ENCODE data around the gene LRRC56.

Gene LRRC56

GRCh38 chr11:576811-577610, 39.7 kb downstream of the LRRC56 start:
- DNase-seq = no peak

DNA sequence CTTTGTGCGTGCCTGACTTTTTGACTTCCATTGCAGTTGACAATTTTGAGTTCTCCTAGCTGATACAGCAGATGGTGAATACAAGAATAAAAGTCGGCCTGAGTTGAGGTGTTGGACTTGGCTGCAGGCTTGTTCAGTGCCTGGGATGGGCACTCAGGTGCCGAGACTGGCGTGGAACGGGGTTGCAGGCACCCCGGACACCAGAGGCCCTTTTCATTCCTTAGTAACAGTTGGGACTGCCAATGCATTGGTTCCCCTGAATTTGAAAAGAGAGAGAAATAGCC, 40.2 kb downstream of the LRRC56 start:
- DNase-seq = no peak

DNA sequence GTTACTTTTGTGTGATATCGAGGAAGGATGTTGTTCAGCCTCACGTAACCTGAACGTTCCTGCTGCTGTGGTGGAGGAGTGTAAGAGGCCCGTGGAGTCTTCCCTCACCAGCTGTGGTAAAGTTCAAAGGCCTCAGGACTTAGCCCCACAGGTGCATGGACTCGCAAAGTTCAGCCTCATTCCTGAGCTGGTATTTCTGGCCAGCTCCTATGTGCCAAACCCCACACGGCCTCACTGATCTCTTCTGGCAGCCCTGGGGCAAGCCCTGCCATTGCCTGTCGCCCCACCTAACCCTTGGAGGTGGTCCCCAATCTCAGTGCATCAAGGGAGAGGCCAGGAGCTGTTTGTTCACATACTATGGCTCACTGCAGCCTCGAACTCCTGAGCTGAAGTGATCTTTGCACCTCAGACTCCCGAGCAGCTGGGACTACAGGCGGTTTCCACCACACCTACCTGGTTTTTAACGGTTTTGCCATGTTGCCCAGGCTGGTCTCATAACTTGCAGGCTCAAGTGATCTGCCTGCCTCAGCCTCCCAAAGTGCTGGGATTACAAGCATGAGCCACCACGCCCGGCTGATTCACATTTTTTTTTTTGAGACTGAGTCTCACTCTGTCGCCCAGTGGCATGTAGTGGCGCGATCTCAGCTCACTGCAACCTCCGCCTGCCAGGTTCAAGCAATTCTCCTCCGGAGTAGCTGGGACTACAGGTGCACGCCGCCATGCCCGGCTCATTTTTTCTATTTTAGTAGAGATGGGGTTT, 41.1 kb downstream of the LRRC56 start:
- DNase-seq = no peak

- DNase-seq = no peak
Measured at GRCh38 chr11:579830-580601, 42.7 kb downstream of the LRRC56 start.

- no peak for DNase-seq
Measured at GRCh38 chr11:581342-581741, 44.0 kb downstream of the LRRC56 start.

DNA sequence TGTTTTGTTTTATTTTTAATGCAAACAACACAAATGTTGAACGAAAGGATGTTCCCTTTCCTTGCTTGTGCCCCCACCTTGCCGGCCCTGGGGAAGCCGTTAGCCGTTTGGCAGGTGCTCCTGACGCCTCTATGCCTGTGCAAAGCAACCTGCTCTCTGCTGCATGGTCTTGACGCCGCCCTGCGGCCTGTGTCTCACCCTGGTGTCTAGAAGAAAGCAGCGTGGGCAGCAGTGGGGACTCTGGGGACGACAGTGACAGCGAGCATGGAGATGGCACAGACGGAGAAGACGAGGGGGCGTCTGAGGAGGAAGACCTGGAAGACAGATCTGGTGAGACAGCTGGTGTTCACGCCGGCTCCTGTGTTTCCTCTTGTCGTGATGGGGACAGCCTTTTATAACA, 44.4 kb downstream of the LRRC56 start:
- no peak for DNase-seq

- no peak for DNase-seq
Measured at GRCh38 chr11:584287-584686, 47.0 kb downstream of the LRRC56 start.

GRCh38 chr11:586376-587316, 49.3 kb downstream of the LRRC56 start:
- DNase-seq = no peak

DNA sequence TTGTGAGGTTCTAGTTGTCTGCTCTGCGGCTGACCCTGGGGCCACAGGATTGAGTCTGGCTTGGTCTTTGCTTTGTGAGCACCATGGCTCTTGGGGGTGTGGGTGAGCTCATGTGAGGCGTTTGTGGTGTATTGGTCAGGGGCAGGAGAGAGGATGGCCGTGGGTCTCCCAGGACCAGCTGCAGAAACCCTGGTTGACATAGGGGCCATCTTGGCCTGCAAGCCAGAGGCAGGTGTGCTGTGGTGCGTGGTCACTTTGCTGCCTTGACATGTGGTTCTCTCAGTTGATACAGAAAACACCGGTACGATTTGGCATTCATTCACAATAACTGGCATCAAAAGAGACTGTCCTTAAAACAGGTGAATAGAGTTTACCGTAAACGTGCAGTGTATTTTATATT, 50.2 kb downstream of the LRRC56 start:
- no peak for DNase-seq

- DNase-seq = peak; percentile 82
Measured at GRCh38 chr11:587978-588380, 50.7 kb downstream of the LRRC56 start.

DNA sequence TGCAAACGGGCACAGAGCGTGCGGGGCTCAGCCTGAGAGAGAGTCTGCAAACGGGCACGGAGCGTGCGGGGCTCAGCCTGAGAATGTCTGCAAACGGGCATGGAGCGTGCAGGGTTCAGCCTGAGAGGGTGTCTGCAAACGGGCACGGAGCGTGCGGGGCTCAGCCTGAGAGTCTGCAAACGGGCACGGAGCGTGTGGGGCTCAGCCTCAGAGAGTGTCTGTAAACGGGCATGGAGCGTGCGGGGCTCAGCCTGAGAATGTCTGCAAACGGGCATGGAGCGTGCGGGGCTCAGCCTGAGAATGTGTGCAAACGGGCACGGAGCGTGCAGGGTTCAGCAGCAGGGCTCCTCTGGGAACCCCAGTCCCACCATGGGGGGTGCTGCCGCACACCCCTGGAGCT, 52.5 kb downstream of the LRRC56 start:
- no peak for DNase-seq

- no peak for DNase-seq
Measured at GRCh38 chr11:590997-591396, 53.7 kb downstream of the LRRC56 start.

DNA sequence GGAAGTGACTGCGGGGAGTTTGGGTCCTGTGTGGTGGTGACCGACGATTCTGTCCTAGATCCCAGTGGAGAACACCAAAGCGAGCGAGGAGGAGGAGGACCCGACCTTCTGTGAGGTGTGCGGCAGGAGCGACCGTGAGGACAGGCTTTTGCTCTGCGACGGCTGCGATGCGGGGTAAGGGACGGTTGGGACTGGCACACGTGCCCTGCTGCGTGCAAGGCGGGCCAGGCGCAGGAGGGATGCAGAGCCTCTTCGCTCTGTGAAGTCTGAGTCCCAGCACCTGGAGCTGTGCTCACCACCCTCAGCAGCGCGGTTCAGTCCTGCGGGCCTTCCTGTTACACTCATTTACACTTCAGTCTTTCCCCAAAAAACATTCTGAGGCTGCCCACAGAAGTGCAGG, 55.2 kb downstream of the LRRC56 start:
- no peak for DNase-seq

- DNase-seq = no peak
Measured at GRCh38 chr11:592918-593317, 55.6 kb downstream of the LRRC56 start.

DNA sequence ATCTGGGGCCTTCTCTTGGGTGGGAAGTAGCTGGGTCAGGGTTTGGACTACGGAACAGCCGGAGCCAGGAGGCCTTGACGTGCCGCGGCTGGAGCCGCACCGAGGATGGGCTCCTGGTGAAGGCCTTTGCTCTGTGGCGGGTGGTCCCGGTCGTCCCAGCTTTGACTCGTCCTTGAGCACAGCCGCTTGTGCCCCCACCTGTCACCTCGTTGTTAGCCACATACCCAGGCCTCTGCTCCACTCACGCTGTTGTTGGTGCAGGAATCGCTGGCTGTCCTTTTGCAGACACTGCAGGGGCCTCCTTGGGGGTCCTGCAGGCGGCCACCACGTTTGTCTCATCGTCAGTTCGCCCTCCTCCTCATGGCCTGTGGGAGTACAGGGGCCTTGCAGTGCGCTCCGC, 56.0 kb downstream of the LRRC56 start:
- DNase-seq = no peak

- DNase-seq = no peak
Measured at GRCh38 chr11:595400-595799, 58.1 kb downstream of the LRRC56 start.

GRCh38 chr11:596374-596773, 59.0 kb downstream of the LRRC56 start:
- DNase-seq = peak; percentile 40

- no peak for DNase-seq
Measured at GRCh38 chr11:597166-597725, 59.9 kb downstream of the LRRC56 start.

DNA sequence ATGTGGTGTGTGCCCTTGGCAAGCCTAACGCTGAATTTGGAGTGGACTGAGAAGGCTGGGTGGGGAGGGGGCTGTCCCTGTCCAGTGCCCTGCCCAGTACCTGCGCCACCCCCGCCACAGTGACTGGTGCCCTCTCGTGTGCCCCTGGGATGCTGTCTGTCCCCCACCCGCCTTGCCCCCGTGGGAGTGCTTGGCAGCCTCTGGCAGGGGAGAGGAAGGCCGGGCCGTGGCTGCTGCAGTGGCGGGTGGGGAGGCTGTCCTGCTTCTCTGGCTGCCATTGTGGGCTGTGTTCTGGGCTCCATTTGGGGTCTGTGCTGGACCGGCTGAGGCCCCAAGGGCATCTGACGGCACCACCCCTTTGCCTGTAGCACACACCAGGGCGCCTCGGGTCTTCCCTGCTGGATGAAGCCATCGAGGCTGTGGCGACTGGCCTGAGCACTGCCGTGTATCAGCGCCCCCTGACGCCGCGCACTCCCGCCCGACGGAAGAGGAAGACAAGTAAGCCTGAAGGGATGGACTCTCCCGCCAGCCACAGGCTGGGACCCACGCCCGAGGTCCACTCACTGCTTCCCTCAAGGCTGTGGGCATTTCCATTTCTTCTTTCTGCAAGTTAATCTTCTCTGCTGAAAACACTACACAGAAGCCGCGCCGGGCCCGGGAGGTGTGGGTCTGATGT, 60.8 kb downstream of the LRRC56 start:
- no peak for DNase-seq

- no peak for DNase-seq
Measured at GRCh38 chr11:601573-602245, 64.4 kb downstream of the LRRC56 start.

- no peak for DNase-seq
Measured at GRCh38 chr11:603154-603553, 65.8 kb downstream of the LRRC56 start.
